Measurements from ENCODE around the gene TSSK1B. TPM values are rescaled to one million over a fixed set of nuclear protein-coding genes. Genes with fewer than 3 reads are reported as not detected.

TSSK1B gene
- total and polyA plus RNA-seq, 4 donors: 0.06 to 0.28 (median 0.14) TPM; not detected in 1

DNA sequence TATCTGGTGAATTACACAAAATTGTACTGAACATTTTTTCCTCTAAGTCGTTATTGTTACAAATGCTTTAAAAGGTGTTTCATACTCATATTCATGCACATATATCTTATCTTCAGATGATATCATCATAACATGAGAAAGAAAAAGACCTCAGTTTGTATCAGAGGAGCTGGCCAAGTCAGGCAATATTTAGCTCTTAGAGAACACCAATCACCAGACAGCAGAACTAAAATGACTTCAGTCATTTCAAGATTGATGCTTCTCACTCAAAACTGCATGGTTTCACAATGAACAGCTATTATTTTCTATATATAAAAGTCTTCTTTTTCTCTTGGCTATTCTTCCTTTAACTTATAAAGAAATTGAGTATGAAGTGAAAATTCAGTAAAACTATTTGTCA is 44.6 kb downstream of the TSSK1B start:
- H3K27me3 ChIP-seq (ENCODE audit: control insufficient read depth in 3 of 3, insufficient read depth in 3 of 3, low read length in 2 of 3): no peaks in the 10 kb centered on the region
- H3K4me3 ChIP-seq: no peak overlapping the region
- no peak overlapping the region for H3K27ac ChIP-seq (ENCODE audit: low read depth in 1 of 2, low read length in 1 of 2)
- DNase-seq: no peak
- no peaks in the 10 kb centered on the region for H3K9me3 ChIP-seq (ENCODE audit: control insufficient read depth in 4 of 4, insufficient read depth in 3 of 4, low read length in 3 of 4)
- peaks cover 0 to 4% (median 0%) of the 10 kb centered on the region in 5 donors for H3K4me1 ChIP-seq (ENCODE audit: control insufficient read depth in 5 of 5, insufficient read depth in 5 of 5, low read length in 5 of 5)
- 89 to 91% methylated on average over 1 of the region's 1 CpG for WGBS, 2 donors
- TF ChIP-seq, protein P1, sequence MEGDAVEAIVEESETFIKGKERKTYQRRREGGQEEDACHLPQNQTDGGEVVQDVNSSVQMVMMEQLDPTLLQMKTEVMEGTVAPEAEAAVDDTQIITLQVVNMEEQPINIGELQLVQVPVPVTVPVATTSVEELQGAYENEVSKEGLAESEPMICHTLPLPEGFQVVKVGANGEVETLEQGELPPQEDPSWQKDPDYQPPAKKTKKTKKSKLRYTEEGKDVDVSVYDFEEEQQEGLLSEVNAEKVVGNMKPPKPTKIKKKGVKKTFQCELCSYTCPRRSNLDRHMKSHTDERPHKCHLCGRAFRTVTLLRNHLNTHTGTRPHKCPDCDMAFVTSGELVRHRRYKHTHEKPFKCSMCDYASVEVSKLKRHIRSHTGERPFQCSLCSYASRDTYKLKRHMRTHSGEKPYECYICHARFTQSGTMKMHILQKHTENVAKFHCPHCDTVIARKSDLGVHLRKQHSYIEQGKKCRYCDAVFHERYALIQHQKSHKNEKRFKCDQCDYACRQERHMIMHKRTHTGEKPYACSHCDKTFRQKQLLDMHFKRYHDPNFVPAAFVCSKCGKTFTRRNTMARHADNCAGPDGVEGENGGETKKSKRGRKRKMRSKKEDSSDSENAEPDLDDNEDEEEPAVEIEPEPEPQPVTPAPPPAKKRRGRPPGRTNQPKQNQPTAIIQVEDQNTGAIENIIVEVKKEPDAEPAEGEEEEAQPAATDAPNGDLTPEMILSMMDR (IDR thresholded peaks at IDR 0.05; ENCODE audit: control extremely low read depth, extremely low read depth): no peak
- ATAC-seq (ENCODE audit: insufficient read depth, low FRiP score): no peak
- no peaks in the 10 kb centered on the region for H3K36me3 ChIP-seq (ENCODE audit: control insufficient read depth in 4 of 4, insufficient read depth in 4 of 4, low read length in 4 of 4)
- no peak overlapping the region for H3K9ac ChIP-seq (ENCODE audit: insufficient read depth in 1 of 2, low read length in 2 of 2)

DNA sequence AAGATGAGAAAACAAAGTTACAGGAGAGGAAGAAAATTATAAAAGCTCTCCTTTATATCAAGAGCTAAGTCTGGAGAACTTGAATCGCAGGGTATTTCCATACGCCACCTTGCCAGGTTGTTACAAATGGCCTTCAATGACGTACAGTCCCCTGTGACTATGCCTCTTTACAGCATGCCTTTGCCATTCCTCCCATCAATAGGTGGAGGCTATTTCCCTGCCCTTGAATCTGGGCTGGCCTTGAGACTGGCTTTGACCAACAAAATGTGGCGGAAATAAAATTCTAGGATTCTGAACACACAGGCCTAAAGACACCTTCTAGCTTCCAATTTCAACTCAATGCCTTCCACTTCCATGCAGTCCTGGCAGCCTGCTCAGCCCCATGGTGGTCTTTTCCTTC is 45.7 kb downstream of the TSSK1B start:
- no peak overlapping the region for H3K4me3 ChIP-seq
- no peak overlapping the region for H3K27ac ChIP-seq (ENCODE audit: low read depth in 1 of 2, low read length in 1 of 2)
- H3K9me3 ChIP-seq (ENCODE audit: control insufficient read depth in 4 of 4, insufficient read depth in 3 of 4, low read length in 3 of 4): no peaks in the 10 kb centered on the region
- DNase-seq (no peak), ATAC-seq (ENCODE audit: insufficient read depth, low FRiP score) (no peak)
- WGBS, 2 donors: 93 to 95% methylated on average over 4 of the region's 4 CpGs
- TF ChIP-seq, protein P1 (IDR thresholded peaks at IDR 0.05; ENCODE audit: control extremely low read depth, extremely low read depth): no peak
- H3K9ac ChIP-seq (ENCODE audit: insufficient read depth in 1 of 2, low read length in 2 of 2): no peak overlapping the region
- no peaks in the 10 kb centered on the region for H3K36me3 ChIP-seq (ENCODE audit: control insufficient read depth in 4 of 4, insufficient read depth in 4 of 4, low read length in 4 of 4)
- H3K27me3 ChIP-seq (ENCODE audit: control insufficient read depth in 3 of 3, insufficient read depth in 3 of 3, low read length in 2 of 3): no peaks in the 10 kb centered on the region
- H3K4me1 ChIP-seq (ENCODE audit: control insufficient read depth in 5 of 5, insufficient read depth in 5 of 5, low read length in 5 of 5): no peaks in the 10 kb centered on the region

DNA sequence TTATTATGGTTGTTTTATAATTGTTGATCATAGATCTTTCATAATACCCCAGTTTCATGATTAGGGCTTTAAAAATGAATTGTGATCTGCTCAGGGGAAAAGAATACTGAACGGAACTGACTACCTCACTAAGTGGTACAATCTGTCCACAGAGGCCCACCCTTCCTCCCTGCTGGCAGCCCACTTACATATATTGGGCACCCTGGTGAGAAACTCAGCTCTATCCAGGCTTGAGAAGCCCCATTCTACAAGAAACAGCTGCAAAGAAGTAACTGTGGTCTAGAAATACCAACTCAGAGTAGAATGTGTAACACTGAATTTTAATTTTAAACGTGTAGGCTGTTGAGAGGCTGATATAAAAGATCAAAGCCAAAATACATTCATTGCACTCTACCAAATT is 46.9 kb downstream of the TSSK1B start:
- H3K27ac ChIP-seq (ENCODE audit: low read depth in 1 of 2, low read length in 1 of 2): no peak overlapping the region

More for the DNA sequence above, 46.9 kb downstream of the TSSK1B start:
- H3K4me1 ChIP-seq (ENCODE audit: control insufficient read depth in 5 of 5, insufficient read depth in 5 of 5, low read length in 5 of 5): no peaks in the 10 kb centered on the region
- H3K36me3 ChIP-seq (ENCODE audit: control insufficient read depth in 4 of 4, insufficient read depth in 4 of 4, low read length in 4 of 4): no peaks in the 10 kb centered on the region
- H3K27me3 ChIP-seq (ENCODE audit: control insufficient read depth in 3 of 3, insufficient read depth in 3 of 3, low read length in 2 of 3): no peaks in the 10 kb centered on the region
- TF ChIP-seq, protein P1 (IDR thresholded peaks at IDR 0.05; ENCODE audit: control extremely low read depth, extremely low read depth): no peak
- ATAC-seq (ENCODE audit: insufficient read depth, low FRiP score) (no peak), DNase-seq (no peak)
- no peak overlapping the region for H3K4me3 ChIP-seq
- no peaks in the 10 kb centered on the region for H3K9me3 ChIP-seq (ENCODE audit: control insufficient read depth in 4 of 4, insufficient read depth in 3 of 4, low read length in 3 of 4)
- no peak overlapping the region for H3K9ac ChIP-seq (ENCODE audit: insufficient read depth in 1 of 2, low read length in 2 of 2)
- 80 to 90% methylated on average over 2 of the region's 2 CpGs for WGBS, 2 donors
